Neural cell (in vitro differentiated cells): ENCODE data around the gene DAGLB. TPM values are rescaled to one million over a fixed set of nuclear protein-coding genes. Genes with fewer than 3 reads are reported as not detected.

Experiments
- H2AFZ ChIP-seq: fragments of 200-600, 300-800 bp; sonication (generic), shearing (Covaris generic); 2 replicates; pipeline ENCODE4 v1.6.0; 2014; ENCODE audit warnings: low read depth, mild to moderate bottlenecking, antibody characterized with exemption, low read length, moderate library complexity
- H3F3A ChIP-seq: fragments of 200-600 bp; shearing (Covaris generic); 2 replicates; pipeline ENCODE4 v1.6.1; 2016; ENCODE audit warnings: mild to moderate bottlenecking, moderate library complexity, mixed read lengths, antibody characterized with exemption, low read length; ENCODE audit not compliant: insufficient read depth, poor library complexity, severe bottlenecking
- H3K27ac ChIP-seq: fragments of 200-600, 300-800 bp; sonication (generic), shearing (Covaris generic); 2 replicates; pipeline ENCODE4 v1.5.1; 2014; ENCODE audit warnings: mild to moderate bottlenecking, low read length, moderate library complexity
- H3K27me3 ChIP-seq: fragments of 300-800, 200-600 bp; sonication (generic), shearing (Covaris generic); 2 replicates; pipeline ENCODE4 v1.6.0; 2014; ENCODE audit warnings: mild to moderate bottlenecking, low read depth, low read length, moderate library complexity; ENCODE audit not compliant: insufficient read depth
- H3K36me3 ChIP-seq: fragments of 300-800, 200-600 bp; sonication (generic), shearing (Covaris generic); 2 replicates; pipeline ENCODE4 v1.5.1; 2014; ENCODE audit warnings: mild to moderate bottlenecking, antibody characterized with exemption, low read length, moderate library complexity; ENCODE audit not compliant: insufficient read depth
- H3K4me2 ChIP-seq: fragments of 300-800, 200-600 bp; sonication (generic), shearing (Covaris generic); 2 replicates; pipeline ENCODE4 v1.6.0; 2014; ENCODE audit warnings: mild to moderate bottlenecking, low read length
- H3K4me3 ChIP-seq: fragments of 300-800, 200-600 bp; sonication (generic), shearing (Covaris generic); 2 replicates; pipeline ENCODE4 v1.5.1; 2014; ENCODE audit warnings: mild to moderate bottlenecking, low read length, moderate library complexity
- H3K79me2 ChIP-seq: fragments of 200-600 bp; shearing (Covaris generic); replicated peaks from 2 replicates; pipeline ENCODE4 v1.6.0; 2014; ENCODE audit warnings: mild to moderate bottlenecking, low read length, moderate library complexity; ENCODE audit not compliant: insufficient read depth
- H3K9ac ChIP-seq: fragments of 300-800, 200-600 bp; sonication (generic), shearing (Covaris generic); 2 replicates; pipeline ENCODE4 v1.6.1; 2016; ENCODE audit warnings: mild to moderate bottlenecking, low read length, mixed read lengths
- H3K9me2 ChIP-seq: fragments of 200-600 bp; shearing (Covaris generic); 2 replicates; pipeline ENCODE4 v1.6.1; 2016; ENCODE audit warnings: mild to moderate bottlenecking, low read length, mixed read lengths; ENCODE audit not compliant: insufficient read depth
- H3K9me3 ChIP-seq: fragments of 200-600, 300-800 bp; sonication (generic), shearing (Covaris generic); 2 replicates; pipeline ENCODE4 v1.6.1; 2016; ENCODE audit warnings: mild to moderate bottlenecking, mixed run types, low read length, moderate library complexity, mixed read lengths
- H4K20me1 ChIP-seq: fragments of 200-600 bp; shearing (Covaris generic); 2 replicates; pipeline ENCODE4 v1.6.1; 2016; ENCODE audit warnings: mild to moderate bottlenecking, mixed run types; ENCODE audit not compliant: insufficient read depth
- EP300 ChIP-seq: fragments of 450-650 bp; conservative IDR thresholded peaks from 2 replicates; pipeline ENCODE4 v1.6.1; 2014; ENCODE audit warnings: antibody characterized with exemption, mild to moderate bottlenecking, moderate library complexity; ENCODE audit not compliant: poor library complexity, severe bottlenecking
- EZH2 ChIP-seq: fragments of 200-600, 300-800 bp; shearing (Covaris generic), sonication (generic); IDR thresholded peaks from 2 replicates; pipeline ENCODE4 v1.6.1; 2014; ENCODE audit warnings: antibody characterized with exemption, low read length, borderline replicate concordance, mild to moderate bottlenecking; ENCODE audit not compliant: insufficient read depth, poor library complexity, severe bottlenecking
- MXI1 ChIP-seq: fragments of 450-650 bp; conservative IDR thresholded peaks from 2 replicates; pipeline ENCODE4 v1.6.1; 2014; ENCODE audit warnings: antibody characterized with exemption, mild to moderate bottlenecking; ENCODE audit not compliant: poor library complexity, severe bottlenecking
- POLR2AphosphoS5 ChIP-seq: IDR thresholded peaks from 2 replicates; pipeline ENCODE4 v1.6.1; 2012
- RAD21 ChIP-seq: fragments of 450-650 bp; conservative IDR thresholded peaks from 2 replicates; pipeline ENCODE4 v1.6.1; 2014; ENCODE audit warnings: antibody characterized with exemption, mild to moderate bottlenecking, moderate library complexity
- SMC3 ChIP-seq: fragments of 450-650 bp; conservative IDR thresholded peaks from 2 replicates; pipeline ENCODE4 v1.6.1; 2014; ENCODE audit warnings: antibody characterized with exemption, mild to moderate bottlenecking, moderate library complexity; ENCODE audit not compliant: poor library complexity
- TAF1 ChIP-seq: IDR thresholded peaks from 2 replicates; pipeline ENCODE4 v1.6.1; 2012; ENCODE audit warnings: low read depth
- polyA plus RNA-seq: library from polyadenylated mRNA; depleted of rRNA; stranded (reverse); fragments of >200 nt; gene quantifications from 2 replicates; pipeline ENCODE4 v1.2.3, GENCODE V29; 2014
- TF ChIP-seq, protein P1 (sequence below): IDR thresholded peaks from 2 replicates; pipeline ENCODE4 v1.6.1; 2012; ENCODE audit warnings: borderline replicate concordance
- TF ChIP-seq, protein P2 (sequence below): fragments of 450-650 bp; IDR thresholded peaks from 2 replicates; pipeline ENCODE4 v1.5.1; 2014; ENCODE audit warnings: antibody characterized with exemption, mild to moderate bottlenecking, moderate library complexity; ENCODE audit not compliant: poor library complexity, severe bottlenecking

The DAGLB gene
- polyA plus RNA-seq, 1 donor from 2014 or later: 32.3 TPM

DNA sequence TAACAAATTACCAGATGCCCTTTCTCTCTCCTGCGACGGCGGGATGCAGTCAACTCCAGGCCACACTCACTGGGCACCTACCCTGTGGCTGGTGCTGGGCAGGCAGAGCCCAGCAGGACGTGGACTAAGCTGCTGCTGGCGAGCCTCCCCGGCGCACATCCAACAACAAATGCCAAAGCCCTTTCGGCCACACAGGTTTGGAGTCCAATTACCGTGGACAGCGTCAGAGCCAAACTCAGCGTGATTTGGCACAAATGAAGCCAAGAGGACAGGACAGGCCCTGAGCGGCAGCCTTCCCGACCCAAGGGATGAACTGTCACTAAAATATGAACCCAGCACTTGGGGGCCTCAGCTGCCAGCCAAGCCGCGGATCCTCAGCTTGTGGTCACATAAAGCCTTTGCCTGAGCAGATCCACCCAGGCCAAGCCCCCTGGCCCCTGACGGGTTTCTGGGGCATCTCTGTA lies 28.4 kb downstream of the DAGLB start:
- Histone ChIP-seq H2AFZ (no peak overlapping the region), H3K9ac (no peak overlapping the region), H4K20me1 (no peaks in the 10 kb centered on the region), H3K9me2 (no peaks in the 10 kb centered on the region), H3K36me3 (no peaks in the 10 kb centered on the region), H3K27me3 (no peaks in the 10 kb centered on the region), H3K27ac (no peak overlapping the region), H3K4me2 (no peak overlapping the region), H3F3A (no peaks in the 10 kb centered on the region), H3K79me2 (no peaks in the 10 kb centered on the region), H3K4me3 (no peak overlapping the region), H3K9me3 (no peaks in the 10 kb centered on the region)
- no peak for TF ChIP-seq TAF1
- TF ChIP-seq RAD21: no peak
- no peak for TF ChIP-seq EP300
- TF ChIP-seq MXI1: no peak
- TF ChIP-seq, protein P1, sequence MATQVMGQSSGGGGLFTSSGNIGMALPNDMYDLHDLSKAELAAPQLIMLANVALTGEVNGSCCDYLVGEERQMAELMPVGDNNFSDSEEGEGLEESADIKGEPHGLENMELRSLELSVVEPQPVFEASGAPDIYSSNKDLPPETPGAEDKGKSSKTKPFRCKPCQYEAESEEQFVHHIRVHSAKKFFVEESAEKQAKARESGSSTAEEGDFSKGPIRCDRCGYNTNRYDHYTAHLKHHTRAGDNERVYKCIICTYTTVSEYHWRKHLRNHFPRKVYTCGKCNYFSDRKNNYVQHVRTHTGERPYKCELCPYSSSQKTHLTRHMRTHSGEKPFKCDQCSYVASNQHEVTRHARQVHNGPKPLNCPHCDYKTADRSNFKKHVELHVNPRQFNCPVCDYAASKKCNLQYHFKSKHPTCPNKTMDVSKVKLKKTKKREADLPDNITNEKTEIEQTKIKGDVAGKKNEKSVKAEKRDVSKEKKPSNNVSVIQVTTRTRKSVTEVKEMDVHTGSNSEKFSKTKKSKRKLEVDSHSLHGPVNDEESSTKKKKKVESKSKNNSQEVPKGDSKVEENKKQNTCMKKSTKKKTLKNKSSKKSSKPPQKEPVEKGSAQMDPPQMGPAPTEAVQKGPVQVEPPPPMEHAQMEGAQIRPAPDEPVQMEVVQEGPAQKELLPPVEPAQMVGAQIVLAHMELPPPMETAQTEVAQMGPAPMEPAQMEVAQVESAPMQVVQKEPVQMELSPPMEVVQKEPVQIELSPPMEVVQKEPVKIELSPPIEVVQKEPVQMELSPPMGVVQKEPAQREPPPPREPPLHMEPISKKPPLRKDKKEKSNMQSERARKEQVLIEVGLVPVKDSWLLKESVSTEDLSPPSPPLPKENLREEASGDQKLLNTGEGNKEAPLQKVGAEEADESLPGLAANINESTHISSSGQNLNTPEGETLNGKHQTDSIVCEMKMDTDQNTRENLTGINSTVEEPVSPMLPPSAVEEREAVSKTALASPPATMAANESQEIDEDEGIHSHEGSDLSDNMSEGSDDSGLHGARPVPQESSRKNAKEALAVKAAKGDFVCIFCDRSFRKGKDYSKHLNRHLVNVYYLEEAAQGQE: no peak
- no peak for TF ChIP-seq EZH2
- no peak for TF ChIP-seq SMC3
- no peak for TF ChIP-seq POLR2AphosphoS5
- TF ChIP-seq, protein P2, sequence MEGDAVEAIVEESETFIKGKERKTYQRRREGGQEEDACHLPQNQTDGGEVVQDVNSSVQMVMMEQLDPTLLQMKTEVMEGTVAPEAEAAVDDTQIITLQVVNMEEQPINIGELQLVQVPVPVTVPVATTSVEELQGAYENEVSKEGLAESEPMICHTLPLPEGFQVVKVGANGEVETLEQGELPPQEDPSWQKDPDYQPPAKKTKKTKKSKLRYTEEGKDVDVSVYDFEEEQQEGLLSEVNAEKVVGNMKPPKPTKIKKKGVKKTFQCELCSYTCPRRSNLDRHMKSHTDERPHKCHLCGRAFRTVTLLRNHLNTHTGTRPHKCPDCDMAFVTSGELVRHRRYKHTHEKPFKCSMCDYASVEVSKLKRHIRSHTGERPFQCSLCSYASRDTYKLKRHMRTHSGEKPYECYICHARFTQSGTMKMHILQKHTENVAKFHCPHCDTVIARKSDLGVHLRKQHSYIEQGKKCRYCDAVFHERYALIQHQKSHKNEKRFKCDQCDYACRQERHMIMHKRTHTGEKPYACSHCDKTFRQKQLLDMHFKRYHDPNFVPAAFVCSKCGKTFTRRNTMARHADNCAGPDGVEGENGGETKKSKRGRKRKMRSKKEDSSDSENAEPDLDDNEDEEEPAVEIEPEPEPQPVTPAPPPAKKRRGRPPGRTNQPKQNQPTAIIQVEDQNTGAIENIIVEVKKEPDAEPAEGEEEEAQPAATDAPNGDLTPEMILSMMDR: no peak

DNA sequence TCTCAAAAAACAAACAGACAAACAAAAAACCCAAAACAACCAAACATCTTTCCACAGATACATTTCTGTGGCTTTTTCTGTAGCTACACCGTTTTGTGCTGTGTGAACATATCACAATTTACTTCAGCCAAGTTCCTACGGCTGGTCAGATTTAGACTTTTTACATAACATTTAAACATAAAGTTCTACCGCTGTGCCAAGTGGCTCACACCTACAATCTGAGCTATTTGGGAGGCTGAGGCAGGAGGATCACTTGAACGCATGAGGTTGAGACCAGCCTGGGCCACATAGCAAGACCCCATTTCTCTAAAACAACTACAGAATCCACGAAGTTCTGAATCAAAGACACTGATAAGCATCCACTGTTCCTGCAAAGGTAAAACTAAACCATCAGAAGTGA lies 30.3 kb downstream of the DAGLB start:
- H3K27ac ChIP-seq: no peak overlapping the region
- no peaks in the 10 kb centered on the region for H3K79me2 ChIP-seq
- no peak overlapping the region for H3K9ac ChIP-seq
- H2AFZ ChIP-seq: no peak overlapping the region
- no peak overlapping the region for H3K4me3 ChIP-seq
- H3K9me2 ChIP-seq: no peaks in the 10 kb centered on the region
- no peaks in the 10 kb centered on the region for H4K20me1 ChIP-seq
- TF ChIP-seq RAD21 (no peak), POLR2AphosphoS5 (no peak)
- TF ChIP-seq, protein P1: no peak
- TF ChIP-seq, protein P2: no peak
- no peaks in the 10 kb centered on the region for H3K9me3 ChIP-seq
- no peaks in the 10 kb centered on the region for H3K36me3 ChIP-seq
- H3K4me2 ChIP-seq: no peak overlapping the region
- no peaks in the 10 kb centered on the region for H3F3A ChIP-seq
- H3K27me3 ChIP-seq: no peaks in the 10 kb centered on the region
